Gastroesophageal sphincter (tissue), 3 donors: Measurements from ENCODE around the gene SLK.

ENCODE experiments used
- CTCF ChIP-seq, 4 experiments: fragments of 200-600 bp in 2 of 4; fragments of 450-650 bp in 2 of 4; sonication (generic) in 1 of 4; IDR thresholded peaks; one replicate each; pipeline ENCODE4 v1.5.1; 2017 to 2019; ENCODE audit warnings: antibody characterized with exemption in 4 of 4, mild to moderate bottlenecking in 2 of 4, moderate library complexity in 2 of 4
- EP300 ChIP-seq: sonication (generic); formaldehyde crosslinking; IDR thresholded peaks from one replicate; pipeline ENCODE4 v1.6.1; 2017; ENCODE audit warnings: antibody characterized with exemption, mild to moderate bottlenecking
- POLR2A ChIP-seq, 2 donors: fragments of 450-650 bp; IDR thresholded peaks; one replicate each; pipeline ENCODE4 v1.6.1; 2017; ENCODE audit warnings: antibody characterized with exemption in 2 of 2, mild to moderate bottlenecking in 2 of 2, moderate library complexity in 1 of 2
- POLR2AphosphoS5 ChIP-seq: sonication (generic); formaldehyde crosslinking; IDR thresholded peaks from one replicate; pipeline ENCODE4 v1.6.1; 2017; ENCODE audit warnings: antibody characterized with exemption

DNA sequence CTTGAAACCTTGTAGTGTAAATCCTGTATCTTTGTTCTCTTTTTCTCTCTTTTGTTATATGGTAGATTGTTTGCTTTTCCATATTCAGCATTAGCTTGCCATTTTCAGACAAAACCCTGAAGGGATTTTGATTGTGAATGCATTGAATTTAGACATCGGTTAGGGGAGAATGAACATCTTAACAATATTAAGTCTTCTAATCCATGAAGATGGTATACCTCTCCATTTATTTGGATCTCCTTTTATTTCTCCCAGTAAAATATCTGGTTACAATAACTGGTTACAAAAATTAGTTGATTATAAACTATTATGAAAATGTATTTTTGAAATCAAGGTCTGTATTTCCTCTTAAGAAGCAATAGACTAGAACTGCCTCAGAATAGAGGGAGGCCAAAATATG lies 12.4 kb upstream of the SLK start:
- TF ChIP-seq POLR2A (IDR thresholded peaks at IDR 0.05) (no peak), CTCF (IDR thresholded peaks at IDR 0.05) (no peak), POLR2AphosphoS5 (no peak), EP300 (no peak)
